Measurements from ENCODE around the gene WFS1.

The WFS1 gene

DNA sequence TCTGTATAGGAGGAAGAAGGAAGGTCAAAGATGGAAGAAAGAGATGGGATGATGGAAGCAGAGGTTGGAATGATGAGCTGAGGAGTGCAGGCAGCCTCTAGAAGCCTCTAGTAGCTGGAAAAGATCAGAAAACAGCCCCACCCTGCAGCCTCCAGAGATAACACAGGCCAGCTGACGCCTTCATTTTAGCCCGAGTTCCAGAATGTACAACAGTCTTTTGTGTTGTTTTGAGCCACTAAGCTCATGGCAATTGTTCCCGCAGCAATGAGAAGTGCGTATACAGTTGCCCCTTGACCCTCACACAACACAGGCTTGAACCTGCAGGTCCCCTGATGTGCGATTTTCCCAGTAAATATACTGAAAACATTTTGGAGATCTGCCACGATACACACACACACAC, 72.0 kb downstream of the WFS1 start:
- no peak for DNase-seq

DNA sequence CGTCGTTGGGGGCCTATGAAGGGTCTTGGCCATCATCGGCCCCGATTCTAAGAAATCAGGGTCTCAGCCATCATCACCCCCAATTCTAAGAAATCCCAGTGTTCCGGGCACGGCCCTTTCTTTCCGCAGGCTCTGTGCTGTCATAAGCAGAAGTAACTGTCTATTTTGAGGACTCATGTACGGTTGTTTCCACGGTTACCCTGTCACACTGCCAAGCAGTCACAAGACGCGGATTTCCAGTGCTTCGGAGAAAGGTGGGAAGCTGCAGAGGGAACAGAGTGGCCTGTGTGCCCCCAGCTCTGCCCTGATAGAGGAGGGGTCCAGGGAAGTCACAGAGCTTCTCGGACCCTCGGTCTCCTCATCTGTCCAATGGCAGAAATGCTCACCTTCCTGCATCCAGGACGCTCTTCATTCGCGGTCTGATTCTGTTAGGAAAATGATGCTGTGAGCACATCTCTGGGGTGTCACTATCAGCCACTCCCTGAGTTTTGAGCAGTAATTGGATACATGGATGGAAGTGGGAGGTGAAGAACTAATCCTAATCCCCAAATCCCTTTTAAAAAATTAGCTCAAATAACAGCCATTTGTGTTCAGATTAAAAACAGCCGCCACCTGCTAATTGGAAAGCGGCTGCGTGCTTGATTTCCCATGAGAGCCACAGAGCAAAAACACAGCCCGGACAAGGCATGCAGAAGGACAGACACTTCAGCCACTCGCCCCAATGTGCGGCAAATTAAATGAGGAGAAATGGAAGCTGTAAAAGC, 73.1 kb downstream of the WFS1 start:
- DNase-seq: no peak

DNA sequence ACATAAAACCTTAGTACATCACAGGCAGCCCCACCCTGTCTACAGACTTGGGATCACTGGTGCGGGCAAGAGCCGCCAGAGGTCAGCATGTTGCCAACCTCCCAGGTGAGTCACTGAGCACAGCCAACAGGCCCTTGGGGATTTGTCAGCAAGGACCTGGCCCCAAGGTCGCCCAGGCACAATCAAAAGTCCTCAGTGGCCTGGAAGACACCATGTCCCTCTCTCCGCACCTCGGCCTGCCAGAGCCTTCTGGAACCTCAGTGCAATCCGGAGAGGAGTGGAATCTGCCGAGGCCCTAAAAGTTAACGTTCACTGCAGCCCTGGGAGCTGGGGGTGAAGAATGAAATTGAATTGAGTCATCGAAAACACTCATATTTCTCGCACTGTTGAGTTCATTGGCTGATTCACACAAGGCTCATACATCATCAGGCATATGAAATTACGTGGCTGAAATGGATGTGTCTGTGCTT, 74.3 kb downstream of the WFS1 start:
- peak; percentile 64 for DNase-seq

DNA sequence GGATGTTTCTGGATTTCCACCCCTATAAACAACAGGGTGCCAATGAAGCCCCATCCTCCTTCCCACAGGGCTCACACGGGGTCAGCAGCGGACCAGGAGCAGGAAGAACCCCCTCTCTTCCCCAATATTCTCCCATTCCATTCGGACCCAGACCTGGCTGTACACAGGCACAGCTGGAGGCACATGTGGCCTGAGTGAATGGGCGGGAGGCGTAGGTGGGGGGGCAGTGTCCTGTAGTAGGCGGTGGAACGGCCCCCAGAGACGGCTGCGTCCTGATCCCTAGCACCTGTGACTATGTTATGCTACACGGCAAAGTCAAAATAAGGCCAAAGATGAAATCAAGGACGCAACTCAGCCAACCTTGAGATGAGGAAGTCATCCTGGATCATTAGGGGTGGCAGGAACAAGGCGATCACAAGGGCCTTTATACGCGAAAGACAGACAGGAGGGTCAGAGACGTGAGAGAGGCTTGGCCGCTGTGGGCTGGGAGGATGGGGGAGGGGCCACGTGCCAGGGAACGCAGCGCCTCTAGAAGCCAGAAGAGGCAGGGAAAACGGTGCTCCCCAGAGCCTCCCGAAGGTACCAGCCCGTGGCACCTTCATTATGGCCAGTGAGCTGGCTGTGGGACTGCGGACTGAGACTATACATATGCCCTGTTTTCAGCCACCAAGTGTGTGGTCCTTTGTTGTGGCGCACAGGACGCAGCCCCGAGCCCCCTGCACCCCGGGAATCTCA, 75.6 kb downstream of the WFS1 start:
- no peak for DNase-seq

DNA sequence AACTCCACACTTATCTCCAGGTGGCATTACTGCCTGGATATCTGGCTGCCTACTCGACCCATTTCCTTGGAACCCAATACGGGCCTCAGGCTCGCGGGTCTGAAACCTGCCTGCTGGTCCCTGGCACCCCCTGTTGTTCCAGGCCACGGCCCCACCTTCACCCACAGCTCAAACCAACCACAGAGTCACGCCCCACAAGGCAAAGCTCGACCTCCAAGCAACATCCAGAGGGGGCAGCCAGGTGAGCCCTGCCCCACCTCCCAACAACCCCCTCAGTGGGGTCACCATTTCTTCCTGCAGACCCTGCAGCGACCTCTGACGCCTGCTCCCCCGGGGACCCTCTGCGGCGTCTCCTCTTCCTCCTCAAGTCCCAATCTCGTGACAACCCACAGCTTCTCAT, 76.2 kb downstream of the WFS1 start:
- DNase-seq: no peak

GRCh38 chr4:6346373-6347110, 76.9 kb downstream of the WFS1 start:
- no peak for DNase-seq

DNA sequence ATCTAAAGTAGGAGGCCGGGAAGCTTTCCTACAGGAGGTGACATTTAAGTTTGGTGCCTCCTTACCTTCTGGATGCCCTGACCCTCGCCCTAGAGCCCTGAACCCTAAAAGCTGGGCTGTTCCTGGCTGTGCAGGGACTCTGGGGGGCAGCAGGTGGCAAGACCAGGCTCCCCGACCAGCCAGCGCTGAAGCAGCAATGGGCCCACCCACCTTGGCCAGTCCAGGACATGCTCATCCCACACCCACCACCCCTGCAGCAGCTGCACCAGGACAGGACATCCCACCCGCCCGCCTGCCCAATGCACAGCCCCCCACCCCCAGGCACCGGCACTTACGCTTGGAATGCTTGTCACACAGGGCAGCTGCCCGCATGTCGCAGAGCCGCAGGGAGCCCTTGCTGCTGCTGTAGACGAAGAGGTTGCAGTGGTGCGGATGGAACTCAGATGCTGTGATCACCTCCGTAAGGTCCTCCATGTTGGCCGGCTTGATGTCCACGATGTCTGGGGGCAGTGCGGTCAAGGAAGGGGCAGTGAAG, 77.9 kb downstream of the WFS1 start:
- no peak for DNase-seq

DNA sequence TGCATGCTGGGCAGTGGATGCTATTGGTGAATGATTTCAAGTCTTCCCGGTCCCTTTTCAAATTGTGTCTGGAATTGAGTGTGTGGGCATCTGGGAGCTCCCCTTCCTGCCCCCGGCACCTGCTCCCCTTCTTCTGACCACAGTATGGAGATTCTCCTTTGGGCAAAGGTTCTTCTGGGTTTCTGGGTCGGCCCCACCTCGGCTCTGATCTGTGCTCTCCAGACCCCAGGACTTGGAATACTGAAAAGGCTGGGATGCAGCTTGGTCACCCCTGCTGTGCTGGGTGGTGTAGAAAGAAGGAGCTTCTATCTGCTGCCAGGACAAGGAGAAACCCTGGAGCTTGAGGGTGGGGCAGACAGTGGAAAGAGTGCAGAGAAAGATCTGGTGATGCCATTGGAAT, 78.8 kb downstream of the WFS1 start:
- DNase-seq: no peak

DNA sequence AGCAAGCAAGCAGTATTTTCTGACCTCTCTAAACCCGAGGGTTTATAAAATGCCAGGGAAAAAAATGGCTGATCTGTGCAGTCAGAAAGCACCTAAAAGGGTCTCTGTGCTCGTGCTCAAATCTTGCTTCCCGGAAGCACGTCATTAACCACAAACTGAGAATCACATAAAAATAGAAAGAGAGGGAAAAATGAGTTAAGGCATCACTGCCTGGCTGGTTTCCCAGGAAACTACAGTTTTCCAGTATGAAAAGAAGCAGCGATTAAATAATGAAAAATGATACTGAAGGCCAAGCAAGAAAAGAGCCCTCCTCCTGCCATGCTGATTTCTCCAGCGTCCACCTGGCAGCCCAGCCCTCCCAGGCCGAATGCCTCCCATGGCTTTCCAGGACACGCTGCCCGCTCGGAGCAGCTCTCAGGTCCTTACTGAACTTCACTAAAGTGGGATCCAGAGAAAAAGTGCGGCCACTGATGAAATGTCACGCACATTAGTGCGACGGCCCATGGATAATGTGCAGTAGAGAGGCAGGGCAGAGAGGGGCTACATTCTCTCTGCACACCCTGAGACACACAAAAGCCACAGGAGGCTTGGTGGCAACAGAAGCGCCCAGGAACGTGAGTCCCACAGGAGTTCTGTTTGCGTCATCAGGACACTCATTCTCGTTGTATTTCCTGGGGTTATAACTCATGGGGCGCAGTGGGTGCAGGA, 80.4 kb downstream of the WFS1 start:
- DNase-seq: no peak

DNA sequence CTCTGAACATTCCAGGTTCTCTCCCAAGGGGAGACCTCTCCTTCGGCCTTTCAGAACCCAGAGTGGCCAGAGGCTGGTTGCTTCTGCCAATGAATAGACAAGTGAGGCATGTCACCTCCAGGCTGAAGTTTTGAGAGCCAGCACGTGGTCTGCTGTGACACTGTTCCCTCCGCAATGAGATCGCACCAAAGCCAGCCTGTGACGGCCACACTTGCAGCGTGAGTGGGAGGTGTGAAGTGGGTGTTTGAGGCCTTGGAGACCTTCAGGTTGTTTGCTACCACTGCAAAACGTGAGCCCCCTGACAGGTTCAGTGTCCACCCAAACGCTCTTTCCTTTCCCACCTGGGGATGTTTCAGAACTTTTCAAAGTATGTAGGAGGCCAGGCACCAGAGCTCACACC, 81.0 kb downstream of the WFS1 start:
- DNase-seq: no peak

DNA sequence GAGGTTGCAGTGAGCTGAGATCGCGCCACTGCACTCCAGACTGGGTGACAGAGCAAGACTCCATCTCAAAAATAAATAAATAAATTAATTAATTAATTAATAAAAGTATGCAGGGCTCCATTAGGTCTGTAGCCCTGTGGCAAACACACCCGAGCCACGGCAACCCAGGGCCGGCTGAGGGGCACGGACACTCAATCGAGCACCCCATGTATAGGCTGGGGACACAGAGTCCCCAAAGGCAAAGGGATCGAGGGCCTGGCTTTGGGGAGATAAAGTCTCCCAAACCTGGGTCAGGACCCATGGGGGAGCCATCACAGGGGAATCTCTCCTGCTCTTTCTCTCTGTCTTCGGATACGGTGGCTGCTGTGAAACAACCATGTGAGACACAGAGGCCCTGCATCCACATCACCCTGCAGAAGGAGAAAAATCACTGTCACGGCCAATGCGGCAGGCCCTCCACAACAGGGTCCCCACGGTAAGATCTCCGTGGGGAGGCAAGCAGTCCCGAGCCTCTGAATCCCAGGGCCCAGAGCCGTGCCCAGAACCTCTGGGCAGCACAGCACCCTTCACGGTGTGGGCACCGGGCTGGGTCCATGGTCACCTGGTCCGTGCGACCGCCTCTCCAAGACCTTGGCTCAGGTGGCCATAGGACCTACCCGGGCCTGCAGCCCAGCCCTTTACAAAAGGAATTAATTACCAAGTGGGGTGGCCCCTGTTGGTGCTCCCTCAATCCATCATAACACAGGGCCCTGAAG, 81.8 kb downstream of the WFS1 start:
- no peak for DNase-seq

DNA sequence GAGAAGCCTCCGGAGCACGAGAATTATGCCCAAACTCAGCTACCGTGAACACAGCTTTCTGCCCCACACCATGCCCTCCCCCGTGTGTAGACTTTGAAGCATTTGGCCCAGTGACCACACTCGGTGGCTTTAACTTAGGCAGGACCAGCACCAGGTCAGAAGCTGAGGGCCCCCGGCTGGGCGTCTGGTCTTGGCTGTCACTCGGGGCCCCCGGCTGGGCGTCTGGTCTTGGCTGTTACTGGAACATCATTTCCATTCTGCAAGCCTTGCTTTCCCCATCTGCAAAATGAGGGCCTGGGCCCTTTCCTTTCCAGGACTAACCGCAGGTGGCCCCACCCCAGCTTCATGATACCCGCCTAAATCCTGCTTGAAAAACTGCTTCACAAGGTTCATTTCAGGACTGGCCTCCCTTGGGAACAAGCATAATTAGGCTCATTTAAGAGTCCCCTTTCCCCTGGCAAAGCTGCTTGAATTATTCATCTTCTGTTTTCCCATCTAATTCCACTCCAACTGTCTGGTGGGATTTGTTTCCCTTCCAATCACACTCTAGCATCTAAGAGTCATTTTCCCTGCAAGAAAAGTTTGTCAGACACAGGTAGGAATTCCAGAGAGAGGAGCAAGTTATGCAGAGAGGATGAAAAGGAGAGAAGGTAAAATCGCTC, 82.5 kb downstream of the WFS1 start:
- DNase-seq: no peak

Data from fibroblast of skin of abdomen (primary cell).